Stomach (tissue), 4 donors: Measurements from ENCODE around the gene CENPP.

Experiments used
- CTCF ChIP-seq, 7 experiments: fragments of 450-650 bp in 4 of 7; fragments of 200-600 bp in 3 of 7; sonication (generic) in 3 of 7; IDR thresholded peaks; one replicate each; pipeline ENCODE4 v1.5.1; 2016 to 2019; ENCODE audit warnings: antibody characterized with exemption in 7 of 7, control low read depth in 2 of 7, mild to moderate bottlenecking in 1 of 7
- EP300 ChIP-seq: sonication (generic); formaldehyde crosslinking; IDR thresholded peaks from one replicate; pipeline ENCODE4 v1.6.1; 2017; ENCODE audit warnings: antibody characterized with exemption
- POLR2A ChIP-seq, 4 donors: fragments of 450-650 bp; IDR thresholded peaks; one replicate each; pipeline ENCODE4 v1.6.1; 2016; ENCODE audit warnings: antibody characterized with exemption in 4 of 4, control low read depth in 2 of 4, mild to moderate bottlenecking in 1 of 4, moderate library complexity in 1 of 4
- POLR2AphosphoS5 ChIP-seq, 3 donors: sonication (generic); formaldehyde crosslinking; IDR thresholded peaks; one replicate each; pipeline ENCODE4 v1.6.1; 2016; ENCODE audit warnings: antibody characterized with exemption in 3 of 3

DNA sequence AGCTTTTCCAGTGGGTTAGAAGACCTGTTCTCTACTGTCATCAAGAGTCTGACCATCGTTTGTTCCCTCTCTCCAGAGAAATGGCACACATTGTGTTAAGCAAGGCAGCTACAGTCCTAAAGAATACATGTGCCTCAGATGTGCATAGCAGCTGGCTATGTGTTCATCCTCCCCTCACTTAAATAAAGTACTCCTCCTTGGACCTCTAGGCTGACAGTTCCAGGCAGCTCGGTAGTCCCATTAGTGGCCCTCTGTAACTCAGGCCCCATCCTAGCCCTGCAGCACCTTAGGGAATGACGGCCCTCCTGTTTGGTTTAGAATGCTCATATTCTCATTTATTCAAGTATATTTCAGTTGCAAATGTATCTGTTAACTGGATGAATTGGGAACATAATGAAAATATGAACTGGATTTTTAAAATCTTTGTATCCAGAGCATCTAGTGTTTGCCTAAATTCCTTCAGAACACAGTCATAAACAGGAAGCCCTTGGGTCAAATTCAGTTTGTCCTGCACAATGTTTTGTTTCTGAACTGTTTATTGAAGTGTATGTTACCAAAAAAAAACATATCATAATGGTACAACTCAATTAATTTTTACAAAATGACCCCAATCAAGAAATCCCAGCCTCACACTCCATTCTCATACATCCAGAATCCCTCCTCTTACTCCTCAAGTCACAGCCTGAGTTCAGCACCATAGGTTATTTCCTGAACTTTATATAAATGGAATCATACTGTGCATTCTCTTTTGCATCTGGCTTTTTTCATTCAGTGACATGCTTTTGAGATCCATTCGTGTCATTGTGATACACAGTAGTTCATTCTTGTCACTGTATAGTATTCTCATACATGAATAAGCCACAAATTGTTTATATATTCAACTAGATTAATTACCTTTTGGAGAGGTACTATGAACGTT lies 158.1 kb downstream of the CENPP start:
- no peak for TF ChIP-seq CTCF (IDR thresholded peaks at IDR 0.05)
- TF ChIP-seq EP300: no peak
- no peak for TF ChIP-seq POLR2AphosphoS5 (IDR thresholded peaks at IDR 0.05)
- no peak for TF ChIP-seq POLR2A (IDR thresholded peaks at IDR 0.05)
